Measurements from ENCODE around the gene LRRC72.

DNA sequence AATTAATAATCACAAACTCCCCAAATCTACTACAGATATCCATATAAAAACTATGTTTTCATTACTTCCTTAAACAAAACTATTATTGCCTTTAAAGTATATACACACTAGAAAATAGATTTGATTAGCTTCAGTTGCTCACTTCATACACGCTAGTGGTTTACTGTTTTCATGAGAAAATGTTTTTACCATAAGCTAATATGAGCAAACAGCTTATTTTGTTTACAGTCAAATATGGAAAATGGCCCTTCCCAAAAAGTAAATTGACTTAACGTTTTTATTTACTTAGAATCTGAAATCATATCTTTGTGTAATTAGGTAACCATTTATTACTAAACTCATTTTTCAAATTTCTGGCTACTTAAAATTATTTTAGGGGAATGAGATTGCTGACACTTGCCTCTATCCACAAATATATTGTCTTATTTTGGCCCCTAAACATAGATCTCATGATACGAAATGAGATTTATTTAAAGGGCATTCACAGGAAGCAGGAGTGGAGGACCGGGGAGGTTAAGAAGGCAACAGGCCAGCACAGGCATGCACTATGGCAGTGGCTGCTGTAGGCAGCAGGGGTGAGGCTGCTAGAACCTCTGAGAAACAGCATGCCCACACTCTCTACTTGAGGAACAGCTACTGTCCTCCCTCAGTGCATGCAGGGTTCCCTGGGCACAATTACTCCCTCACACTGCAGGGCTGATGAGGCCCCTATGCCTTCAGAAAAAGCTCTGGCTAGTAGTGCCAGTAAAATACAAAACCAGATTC is 31.5 kb upstream of the LRRC72 start:
- TF ChIP-seq, protein P1, sequence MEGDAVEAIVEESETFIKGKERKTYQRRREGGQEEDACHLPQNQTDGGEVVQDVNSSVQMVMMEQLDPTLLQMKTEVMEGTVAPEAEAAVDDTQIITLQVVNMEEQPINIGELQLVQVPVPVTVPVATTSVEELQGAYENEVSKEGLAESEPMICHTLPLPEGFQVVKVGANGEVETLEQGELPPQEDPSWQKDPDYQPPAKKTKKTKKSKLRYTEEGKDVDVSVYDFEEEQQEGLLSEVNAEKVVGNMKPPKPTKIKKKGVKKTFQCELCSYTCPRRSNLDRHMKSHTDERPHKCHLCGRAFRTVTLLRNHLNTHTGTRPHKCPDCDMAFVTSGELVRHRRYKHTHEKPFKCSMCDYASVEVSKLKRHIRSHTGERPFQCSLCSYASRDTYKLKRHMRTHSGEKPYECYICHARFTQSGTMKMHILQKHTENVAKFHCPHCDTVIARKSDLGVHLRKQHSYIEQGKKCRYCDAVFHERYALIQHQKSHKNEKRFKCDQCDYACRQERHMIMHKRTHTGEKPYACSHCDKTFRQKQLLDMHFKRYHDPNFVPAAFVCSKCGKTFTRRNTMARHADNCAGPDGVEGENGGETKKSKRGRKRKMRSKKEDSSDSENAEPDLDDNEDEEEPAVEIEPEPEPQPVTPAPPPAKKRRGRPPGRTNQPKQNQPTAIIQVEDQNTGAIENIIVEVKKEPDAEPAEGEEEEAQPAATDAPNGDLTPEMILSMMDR (IDR thresholded peaks at IDR 0.05; ENCODE audit: insufficient read depth, low read depth, low read length), result no peak
- no peak for TF ChIP-seq EZH2 (IDR thresholded peaks at IDR 0.05; ENCODE audit: insufficient read depth, low read length)

All from astrocyte (in vitro differentiated cells and primary cell).